ENCODE measurements around the gene FMN2.
"Not testable (repeated sequence)": the region's sequence is repeated elsewhere in the genome, so short reads cannot be mapped to it uniquely, and the experiment has no call there.

FMN2 gene

DNA sequence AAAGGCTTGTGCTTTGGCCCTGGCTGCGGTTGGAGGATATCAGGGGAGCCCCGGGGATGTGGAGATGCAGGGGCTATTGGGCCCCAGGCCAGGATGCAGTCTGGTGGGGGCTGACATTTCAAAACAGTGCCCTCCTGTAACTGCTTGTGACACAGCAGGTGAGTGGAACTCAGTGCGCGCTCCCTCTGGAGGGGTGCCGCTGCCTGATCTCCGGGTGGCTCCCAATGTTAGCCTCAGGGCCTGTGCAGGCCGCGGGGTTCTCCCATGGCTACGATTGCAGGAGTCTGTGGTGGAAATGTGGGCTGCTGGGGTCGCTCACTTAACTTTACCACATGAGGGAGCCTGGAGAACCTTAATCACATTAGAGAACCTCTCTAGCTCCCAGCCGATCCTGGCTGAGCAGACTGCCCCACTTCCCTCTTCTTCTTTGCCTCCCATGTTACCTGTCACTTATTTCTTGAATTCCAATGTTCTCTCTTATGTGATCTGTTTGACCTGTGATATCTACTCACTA lies 163.2 kb downstream of the FMN2 start:
- DNase-seq (ENCODE audit: low read depth): no peak

- peak; percentile 25 for DNase-seq (ENCODE audit: low read depth)
Measured at GRCh38 chr1:240255922-240256321, 164.2 kb downstream of the FMN2 start.

DNA sequence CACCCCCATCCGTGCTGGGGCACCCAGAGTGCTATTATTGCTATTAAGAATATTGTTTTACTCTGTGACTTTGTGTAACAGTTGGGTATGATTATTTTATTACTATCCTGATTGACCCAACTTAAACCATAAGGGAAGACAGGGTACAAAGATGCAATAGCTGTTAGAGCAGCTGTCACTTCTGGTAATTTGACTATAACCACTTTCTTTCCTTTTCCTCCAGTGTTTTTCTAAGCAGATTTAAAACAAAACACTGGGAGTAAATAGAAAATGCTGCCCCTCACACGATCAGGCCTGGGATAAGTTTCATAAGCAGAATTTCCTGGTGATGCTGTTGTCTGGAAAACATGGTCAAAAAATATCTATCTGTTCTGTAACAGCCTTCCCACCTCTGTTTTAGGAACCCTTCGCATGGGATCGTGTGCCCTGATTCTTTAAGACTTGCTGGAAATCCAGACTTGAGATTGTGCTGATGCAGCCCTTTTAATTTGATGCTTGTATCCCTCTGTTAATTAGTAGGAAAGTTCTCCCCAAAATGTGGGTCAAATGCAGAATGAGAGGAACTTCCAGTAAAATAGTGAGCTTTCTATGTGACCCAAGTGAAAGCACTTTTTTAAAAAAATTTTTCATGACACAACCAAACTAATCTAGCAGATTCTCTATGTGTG lies 165.3 kb downstream of the FMN2 start:
- no peak for DNase-seq (ENCODE audit: low read depth)

- DNase-seq (ENCODE audit: low read depth): peak; percentile 84
Measured at GRCh38 chr1:240258910-240259309, 167.2 kb downstream of the FMN2 start.

DNA sequence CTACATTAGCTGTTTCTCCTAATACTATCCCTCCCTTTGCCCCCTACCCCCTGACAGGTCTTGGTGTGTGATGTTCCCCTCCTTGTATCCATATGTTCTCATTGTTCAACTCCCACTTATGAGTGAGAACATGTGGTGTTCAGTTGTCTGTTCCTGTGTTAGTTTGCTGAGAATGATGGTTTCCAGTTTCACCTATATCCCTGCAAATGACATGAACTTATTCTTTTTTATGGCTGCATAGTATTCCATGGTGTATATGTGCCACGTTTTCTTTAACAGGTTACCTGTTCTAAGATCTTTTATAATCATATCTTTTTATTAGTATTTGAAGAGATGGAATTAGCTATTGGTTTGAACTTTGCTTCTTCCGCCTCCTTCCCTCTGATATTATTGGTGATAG lies 172.8 kb downstream of the FMN2 start:
- DNase-seq (ENCODE audit: low read depth): not testable (repeated sequence)

DNA sequence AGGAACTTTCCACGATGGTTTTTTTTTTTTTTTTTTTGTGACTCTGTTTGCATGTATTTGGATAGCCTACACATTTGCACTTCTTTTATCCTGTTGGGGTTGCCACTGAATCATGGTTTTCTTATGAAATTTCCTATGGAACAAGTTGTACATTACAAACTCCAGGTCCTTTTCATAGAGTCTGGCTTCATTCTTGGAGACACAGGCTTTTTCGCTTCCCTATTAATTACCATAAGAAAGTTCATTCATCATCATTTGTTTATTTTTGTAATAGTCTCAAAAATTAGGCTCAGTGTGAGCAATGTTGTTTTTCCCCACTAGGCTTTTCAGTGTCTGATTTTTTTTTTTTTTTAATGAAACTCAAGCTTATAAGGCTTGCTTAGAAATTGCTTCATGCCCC lies 179.4 kb downstream of the FMN2 start:
- DNase-seq (ENCODE audit: low read depth): no peak

GRCh38 chr1:240274569-240274968 lies 182.9 kb downstream of the FMN2 start:
- no peak for DNase-seq (ENCODE audit: low read depth)

GRCh38 chr1:240275219-240275618 lies 183.5 kb downstream of the FMN2 start:
- DNase-seq (ENCODE audit: low read depth): not testable (repeated sequence)

DNA sequence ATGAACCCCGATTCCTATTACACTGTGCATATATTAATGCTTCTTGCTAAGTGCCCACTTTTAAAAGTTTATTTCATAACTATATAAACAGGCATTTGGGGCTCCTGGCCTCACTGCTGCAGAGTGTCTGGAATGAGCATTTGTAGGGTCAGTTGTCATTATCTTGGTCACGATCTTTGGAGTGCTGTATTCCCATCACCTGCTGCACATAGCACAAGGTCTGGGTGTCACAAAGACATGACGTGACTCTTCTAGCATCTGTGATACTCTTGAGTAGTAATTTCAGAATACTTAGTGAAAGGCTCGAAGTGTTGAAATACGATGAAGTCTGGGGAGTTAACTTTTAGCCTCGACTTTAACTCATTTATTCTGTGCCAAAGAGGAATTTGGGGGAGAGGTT lies 186.4 kb downstream of the FMN2 start:
- DNase-seq (ENCODE audit: low read depth): no peak

DNA sequence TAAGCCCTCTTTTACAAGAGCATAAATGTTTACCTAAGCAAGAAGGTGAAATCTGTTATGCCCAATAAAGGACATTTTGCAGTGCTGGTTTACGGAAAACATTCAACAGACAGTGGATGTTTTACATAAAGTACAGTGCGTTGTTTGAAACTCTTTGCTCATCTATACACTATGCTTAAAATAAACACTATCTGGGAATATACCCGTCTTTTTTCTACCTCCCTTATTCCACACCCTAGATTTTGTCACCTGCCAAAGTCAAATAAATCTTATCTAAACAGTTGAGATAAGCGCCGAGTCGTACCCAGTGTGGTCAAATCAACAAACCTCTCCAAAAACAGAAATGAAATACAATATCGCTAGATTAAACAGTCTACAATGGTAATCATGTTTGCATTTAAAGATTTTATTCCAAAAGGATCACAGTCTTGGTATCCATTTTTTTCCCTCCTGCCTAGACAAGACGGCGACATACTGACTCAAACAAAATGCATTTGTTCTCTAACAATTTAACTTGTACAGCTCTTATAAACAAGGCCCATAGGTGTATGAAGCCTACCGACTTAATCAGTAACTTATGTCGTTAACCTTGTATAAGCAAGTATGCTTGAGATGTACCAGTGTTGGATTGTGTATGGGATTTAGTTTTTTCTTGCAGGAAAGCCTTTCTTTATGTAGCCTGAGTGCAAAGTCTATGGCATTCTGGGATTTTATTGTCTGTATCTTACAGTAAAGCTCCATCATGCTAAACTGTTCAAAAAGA lies 189.1 kb downstream of the FMN2 start:
- no peak for DNase-seq (ENCODE audit: low read depth)

GRCh38 chr1:240282061-240282830 lies 190.6 kb downstream of the FMN2 start:
- no peak for DNase-seq (ENCODE audit: low read depth)

DNA sequence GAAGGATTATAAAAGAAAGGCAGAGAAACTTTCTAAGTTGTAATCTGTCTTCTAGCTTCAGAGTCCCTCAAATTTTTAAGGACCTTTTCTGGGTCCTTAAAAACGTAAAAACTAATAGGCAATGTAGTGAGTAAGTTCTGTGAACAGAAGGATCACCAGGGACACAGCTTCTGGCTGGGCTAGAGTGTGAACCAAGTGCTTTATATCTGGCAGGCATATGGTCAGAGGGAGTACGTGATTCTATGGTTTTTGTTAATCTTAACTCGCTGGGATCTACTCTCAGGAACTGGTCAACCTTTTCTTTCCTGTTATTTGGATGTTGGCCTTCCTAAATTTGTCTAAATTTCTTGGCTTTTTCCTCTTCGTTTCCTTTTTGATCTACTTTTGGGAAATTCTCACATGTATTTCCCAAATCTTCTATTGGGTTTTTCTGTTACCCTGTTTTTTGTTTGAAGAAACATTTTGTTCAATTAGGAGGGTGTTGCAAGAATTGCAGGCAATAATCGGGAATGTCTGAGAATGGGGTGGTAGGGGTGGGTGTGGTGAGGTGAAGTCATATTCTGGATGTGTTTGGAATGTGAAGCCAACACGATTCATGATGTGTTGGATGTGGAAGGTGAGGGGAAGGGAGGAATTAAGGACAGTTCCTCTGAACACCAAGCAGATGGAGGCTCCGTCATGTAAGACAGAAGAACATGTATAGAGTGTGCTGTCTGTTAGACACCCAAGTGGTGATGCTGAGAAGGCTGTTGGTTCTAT lies 193.2 kb downstream of the FMN2 start:
- DNase-seq (ENCODE audit: low read depth): no peak

DNA sequence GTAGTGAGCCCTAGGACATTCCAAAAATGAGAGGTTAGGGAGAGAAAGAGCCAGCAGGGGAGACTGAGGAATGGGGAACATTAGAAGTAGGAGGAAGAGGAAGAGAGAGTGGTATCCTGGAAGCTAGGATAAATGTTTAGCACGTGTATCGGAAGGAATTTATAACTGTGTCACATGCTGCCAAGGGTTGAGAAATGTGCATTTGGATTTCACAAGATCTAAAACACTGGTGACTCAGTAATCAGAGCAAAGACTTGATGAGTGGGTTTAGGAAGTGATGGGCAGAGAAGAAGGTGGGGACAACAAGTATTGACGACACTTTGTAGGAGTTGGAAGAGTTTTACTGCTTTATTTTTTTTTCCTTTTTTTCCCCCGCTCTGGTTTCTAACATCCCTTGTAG lies 193.9 kb downstream of the FMN2 start:
- DNase-seq (ENCODE audit: low read depth): peak; percentile 84

DNA sequence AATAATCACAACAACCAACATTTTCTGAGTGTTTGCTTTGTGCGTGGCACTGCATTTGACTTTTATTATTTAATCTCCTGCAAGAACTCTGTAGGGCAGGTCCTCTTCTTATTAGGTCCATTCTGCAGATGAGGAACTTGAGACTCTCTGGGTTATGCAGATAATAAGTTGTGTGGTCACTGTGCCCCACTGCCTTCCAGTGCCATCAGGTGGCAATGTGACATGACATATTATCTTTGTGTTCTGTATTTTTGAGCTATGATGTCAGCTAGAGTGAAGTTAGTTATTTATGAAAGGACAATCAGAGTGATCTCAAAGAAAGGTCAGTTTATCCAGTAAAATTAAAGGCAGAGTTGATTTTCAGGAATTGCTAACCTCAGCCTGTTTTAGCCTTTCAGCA lies 196.0 kb downstream of the FMN2 start:
- no peak for DNase-seq (ENCODE audit: low read depth)

- DNase-seq (ENCODE audit: low read depth): no peak
Measured at GRCh38 chr1:240293706-240294105, 202.0 kb downstream of the FMN2 start.

- DNase-seq (ENCODE audit: low read depth): peak; percentile 24
Measured at GRCh38 chr1:240294566-240294965, 202.9 kb downstream of the FMN2 start.

GRCh38 chr1:240295811-240296210 lies 204.1 kb downstream of the FMN2 start:
- DNase-seq (ENCODE audit: low read depth): peak; percentile 36

DNA sequence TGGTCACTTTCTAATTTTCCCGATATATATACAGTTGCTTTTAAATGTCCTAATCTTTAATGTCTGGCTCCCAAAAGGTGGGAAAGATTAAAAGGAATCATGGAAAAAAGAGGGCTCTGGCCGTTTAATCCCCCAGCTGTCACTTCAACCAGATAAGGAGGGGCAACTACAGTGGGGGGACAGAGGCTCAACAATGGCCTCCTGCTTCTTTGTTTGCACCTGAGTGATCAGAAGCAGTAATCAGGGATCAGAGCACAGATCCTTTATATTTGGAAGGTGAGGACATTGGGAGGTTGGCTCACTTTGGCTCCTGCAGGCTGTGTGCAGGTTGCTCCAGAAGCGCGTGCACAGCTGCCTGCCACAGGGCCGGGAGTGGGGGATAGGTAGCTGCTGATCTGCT lies 212.8 kb downstream of the FMN2 start:
- DNase-seq (ENCODE audit: low read depth): no peak

DNA sequence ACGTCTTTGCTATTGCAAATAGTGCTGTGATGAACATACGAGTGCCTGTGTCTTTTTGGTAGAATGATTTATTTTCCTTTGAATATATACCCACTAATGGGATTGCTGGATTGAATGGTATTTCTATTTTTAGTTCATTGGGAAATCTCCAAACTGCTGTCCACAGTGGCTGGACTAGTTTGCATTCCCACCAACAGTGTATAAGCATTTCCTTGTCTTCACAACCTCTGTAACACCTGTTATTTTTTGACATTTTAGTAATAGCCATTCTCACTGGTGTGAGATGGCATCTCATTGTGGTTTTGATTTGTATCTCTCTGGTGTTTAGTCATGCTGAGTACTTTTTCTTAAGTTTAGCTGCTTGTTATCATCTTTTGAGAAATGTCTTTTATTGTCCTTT lies 215.0 kb downstream of the FMN2 start:
- DNase-seq (ENCODE audit: low read depth): peak; percentile 51

- DNase-seq (ENCODE audit: low read depth): no peak
Measured at GRCh38 chr1:240308096-240308495, 216.4 kb downstream of the FMN2 start.

GRCh38 chr1:240309769-240310168 lies 218.1 kb downstream of the FMN2 start:
- no peak for DNase-seq (ENCODE audit: low read depth)

Data from iris pigment epithelial cell (primary cell).